MV-4-11 (cell line): ENCODE results near the gene CUTA.

ENCODE experiments used
- DNase-seq: peaks from one replicate; lab custom pipeline; 2025; lab: John Stamatoyannopoulos, UW

Gene CUTA

DNA sequence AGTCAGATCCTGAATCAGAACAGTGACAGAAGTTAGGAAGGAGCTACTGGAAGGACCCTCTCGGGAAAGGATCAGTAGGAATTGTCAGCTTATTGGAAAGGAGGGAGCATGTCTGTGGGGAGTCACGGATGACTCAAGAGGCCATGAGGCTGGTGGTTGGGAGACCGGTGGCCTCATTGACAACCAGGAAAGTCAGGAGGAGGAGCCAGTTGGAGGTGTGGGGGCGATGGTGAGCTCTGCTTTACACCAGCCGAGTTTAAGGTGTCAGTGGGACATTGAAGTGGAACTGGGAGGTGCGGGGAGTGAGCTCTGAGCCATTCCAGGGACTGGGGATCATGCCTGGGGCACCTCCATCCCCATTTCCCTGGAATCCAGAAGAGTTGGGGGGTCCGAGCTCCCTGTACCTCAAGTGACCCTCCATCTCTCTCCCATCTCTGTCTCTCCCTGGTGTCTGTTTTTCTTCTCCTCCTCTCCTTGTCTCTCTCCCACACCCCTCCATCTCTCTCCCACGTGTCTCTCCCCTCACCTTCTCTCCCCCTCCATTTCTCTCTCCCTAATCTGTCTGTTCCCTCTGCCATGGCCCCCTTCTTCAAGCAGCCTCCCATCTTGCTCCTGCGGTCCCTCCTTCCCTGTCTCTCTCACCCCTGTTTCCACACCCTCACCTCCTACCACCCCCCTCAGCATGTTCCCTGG lies 22.2 kb upstream of the CUTA start:
- no peak for DNase-seq

DNA sequence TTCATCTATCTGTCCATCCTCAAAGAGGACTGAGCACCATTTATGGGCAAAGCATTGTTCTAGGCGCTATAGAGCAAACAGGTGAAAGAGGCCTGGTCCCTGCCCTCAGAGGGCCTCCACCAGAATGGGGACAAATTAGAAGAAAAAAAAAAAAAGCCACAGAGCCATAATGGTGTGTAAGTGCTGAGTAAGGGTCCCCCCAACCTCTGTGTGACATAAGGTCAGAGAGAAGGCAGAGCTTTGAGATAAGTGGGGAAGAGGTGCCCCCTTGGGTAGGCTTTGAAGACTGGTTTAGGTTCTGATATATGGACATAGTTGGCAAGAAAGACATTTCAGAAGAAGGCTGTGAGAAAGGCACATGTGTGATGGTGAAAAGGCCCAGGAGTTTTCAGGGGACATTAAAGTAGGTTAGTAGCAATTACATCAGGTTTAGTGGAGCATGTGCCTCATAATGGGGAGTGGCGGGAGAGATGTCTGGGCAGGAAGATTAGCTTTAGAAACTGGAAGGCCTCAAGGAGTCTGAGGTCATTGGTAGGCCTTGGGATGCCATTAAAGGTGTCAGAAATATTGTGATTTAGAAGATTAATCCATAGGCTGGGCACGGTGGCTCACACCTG lies 21.2 kb upstream of the CUTA start:
- no peak for DNase-seq

GRCh38 chr6:33437666-33438065 lies 19.8 kb upstream of the CUTA start:
- no peak for DNase-seq

- no peak for DNase-seq
Measured at GRCh38 chr6:33434961-33435360, 17.1 kb upstream of the CUTA start.

DNA sequence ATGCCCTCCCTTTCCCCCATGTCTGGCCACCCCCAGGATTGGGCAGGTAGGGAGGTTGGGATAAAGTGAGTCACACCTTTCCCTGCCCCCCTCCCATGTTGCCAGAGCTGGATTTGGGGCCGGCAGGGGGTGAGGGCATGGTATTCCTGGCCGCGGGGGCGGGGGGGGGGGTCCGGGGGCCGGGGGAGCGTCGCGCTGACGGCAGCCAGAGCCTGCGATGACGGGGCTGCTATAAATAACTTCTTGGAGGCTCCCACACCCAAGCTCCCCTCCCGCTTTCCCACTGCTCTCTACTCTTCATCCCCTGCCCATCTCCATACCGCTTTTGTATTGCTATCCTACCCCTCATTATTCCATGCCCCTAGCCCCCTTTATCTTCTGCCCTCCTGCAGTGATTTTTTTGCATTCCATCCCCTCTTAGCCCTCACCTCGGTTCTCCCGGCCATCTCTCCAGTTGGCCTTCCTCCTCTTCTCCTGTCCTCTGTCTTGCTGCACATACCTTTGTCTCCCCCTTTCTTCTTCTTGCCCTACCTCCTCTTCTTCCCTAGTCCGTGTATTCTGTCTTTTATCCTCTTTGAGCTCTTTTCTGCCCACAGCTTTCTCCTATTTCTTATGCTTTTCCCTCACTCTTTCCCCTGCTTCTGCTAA lies 15.8 kb upstream of the CUTA start:
- no peak for DNase-seq

GRCh38 chr6:33433001-33433543 lies 15.2 kb upstream of the CUTA start:
- DNase-seq: no peak

GRCh38 chr6:33432546-33432945 lies 14.6 kb upstream of the CUTA start:
- DNase-seq: no peak

DNA sequence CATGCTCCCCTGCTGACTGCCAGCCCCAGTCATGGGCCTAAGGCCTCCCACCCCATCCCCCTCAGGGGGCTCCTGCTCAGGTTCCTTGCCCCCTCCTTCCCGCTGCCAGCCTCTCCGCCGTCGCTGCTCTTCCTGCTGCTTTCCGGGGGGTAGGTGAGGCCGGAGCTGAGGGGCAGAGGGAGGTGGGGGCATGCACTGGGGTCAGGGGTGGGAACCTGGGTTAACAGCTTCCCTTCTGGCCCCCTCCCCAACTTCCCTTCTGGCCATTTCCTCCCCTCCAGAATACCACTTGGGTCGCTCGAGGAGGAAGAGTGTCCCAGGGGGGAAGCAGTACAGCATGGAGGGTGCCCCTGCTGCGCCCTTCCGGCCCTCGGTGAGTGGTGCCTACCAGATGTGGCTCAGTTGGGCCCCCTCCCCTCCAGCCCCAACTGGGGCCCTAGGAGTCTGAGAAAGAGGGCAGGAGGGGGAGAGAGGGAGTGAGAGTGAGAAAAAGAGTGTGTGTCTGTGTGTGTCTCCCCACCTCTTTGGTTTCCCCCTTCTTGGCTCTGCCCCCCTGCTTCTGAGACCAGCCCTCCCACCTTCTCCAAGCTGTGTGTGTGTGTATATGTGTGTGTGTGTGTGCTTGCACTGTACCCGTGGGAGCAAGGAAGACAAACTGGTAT lies 14.1 kb upstream of the CUTA start:
- no peak for DNase-seq

GRCh38 chr6:33430991-33431879 lies 13.3 kb upstream of the CUTA start:
- peak; percentile 58 for DNase-seq

GRCh38 chr6:33430334-33430733 lies 12.4 kb upstream of the CUTA start:
- no peak for DNase-seq

GRCh38 chr6:33429750-33430052 lies 11.8 kb upstream of the CUTA start:
- DNase-seq: no peak

DNA sequence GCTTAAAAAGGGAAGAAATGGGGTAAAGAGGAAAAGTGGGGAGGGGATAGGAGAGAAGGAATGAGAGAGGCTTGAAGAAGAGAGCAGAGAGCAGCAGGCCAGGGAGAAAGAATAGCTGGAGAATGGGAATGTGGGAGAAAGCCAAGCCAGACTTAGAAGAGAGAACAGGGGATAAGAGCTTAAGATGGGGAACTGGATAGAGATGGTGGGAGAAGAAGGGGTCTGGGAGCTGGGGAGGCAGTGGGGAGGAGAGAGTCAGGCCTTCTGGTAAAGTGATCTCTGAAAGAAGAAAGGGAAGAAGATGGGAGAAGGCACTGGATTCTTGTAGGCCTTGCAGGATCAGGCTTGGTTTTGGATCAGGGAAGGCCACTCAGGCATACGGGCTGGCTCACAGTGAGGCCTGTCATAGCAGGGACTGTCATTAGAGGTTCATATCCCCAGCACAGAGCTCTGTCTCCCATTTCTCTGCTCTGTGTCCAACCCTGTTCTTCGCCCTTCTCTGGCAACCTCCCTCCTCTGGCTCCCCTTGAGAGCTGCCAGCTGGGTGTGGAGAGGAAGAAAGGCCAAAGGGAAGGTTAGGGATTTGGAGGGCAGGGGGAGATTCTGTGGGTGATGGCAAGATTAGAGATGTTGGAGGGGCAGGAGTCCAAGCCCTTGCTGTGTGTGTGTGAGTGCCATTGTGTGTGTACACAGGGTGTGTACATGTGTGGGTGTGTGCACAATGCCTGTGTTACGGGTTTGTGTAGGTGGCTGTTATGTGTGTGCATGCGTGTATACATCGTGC lies 11.3 kb upstream of the CUTA start:
- no peak for DNase-seq

GRCh38 chr6:33428224-33428965 lies 10.5 kb upstream of the CUTA start:
- DNase-seq: peak; percentile 49

GRCh38 chr6:33427585-33428223 lies 9.8 kb upstream of the CUTA start:
- DNase-seq: peak; percentile 23

DNA sequence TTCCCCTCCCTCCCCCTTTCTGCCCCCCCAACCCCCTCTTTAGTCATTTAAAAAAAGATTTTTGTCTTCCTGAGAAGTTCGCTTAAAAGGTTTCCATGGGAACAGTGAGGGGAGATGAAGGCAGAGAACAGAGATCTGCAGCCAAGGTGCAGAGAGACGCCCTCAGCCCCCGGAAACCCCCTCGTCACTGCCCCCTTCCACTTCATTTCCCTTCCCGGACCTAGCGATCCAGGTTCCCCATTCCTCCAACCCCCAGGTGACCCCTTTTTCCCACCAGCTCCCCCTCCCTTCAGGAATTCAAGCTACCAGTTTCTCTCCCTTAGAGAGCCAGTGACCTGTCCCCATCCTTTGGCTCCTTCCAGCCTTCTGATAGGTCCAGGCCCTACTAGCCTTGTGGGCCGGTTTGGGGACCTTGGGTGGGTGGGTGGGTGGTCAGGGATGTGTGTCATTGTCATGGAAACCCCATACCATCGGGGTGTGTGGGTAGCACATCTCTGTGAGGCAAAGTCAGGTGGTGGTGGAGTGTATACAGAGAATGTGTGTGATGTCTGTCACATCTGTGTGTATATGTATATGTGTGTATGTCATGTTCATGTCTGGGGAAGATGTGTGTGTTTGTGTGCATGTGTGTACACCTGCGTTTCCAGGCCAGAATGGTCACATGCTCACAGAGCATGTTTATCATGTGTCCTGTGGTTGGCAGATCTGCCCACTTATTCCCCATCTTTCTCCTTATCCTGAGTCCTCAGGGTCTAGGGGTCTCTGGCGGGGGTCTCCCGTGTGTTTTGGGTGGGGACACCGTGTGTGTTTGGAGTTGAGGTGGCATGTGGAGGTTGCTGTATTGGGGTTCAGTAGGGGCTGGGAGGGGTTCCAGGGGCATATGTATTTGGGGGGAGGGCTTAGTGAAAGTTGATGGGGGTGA lies 8.9 kb upstream of the CUTA start:
- DNase-seq: no peak

DNA sequence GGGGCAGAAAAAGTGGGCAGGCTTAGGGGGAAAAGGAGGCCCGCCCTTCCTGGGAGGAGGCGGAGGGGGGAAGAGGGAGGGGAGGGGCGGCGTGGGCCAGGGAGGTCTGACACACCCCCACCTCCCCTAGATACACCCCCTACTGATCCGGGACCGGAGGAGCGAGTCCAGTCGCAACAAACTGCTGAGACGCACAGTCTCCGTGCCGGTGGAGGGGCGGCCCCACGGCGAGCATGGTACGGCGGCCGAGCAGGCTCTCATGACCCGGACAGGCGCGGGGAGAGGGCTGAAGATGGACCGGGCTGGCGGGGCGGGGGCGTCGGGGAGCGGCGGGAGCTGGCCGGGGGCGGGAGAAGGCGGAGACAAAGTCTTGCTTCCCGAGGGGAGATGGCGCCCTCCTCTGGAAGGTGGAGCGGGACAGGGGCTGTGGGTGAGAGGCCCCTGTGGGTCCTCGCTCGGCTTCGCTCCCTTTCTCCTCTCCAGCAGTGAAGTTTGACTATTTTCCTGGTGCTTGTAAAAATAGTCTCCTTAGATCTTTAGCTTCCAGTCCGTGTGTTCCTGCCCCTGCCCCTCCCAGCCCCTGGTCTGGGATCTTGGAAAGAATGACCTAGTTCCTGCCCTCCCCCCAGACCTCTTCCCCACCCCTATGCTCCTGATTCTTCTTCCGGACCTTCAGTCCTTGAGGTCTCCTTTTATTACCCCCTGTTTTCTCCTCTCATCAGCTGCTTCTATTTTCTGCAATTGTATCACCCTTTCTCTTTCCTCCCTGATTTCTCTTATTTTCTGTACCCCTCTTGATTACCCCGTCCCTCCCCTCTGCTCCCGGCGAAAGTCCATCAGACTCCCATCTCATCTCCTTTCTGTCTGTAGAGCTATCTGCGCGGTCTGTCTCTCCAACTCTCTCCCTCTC lies 8.0 kb upstream of the CUTA start:
- DNase-seq: peak; percentile 70

DNA sequence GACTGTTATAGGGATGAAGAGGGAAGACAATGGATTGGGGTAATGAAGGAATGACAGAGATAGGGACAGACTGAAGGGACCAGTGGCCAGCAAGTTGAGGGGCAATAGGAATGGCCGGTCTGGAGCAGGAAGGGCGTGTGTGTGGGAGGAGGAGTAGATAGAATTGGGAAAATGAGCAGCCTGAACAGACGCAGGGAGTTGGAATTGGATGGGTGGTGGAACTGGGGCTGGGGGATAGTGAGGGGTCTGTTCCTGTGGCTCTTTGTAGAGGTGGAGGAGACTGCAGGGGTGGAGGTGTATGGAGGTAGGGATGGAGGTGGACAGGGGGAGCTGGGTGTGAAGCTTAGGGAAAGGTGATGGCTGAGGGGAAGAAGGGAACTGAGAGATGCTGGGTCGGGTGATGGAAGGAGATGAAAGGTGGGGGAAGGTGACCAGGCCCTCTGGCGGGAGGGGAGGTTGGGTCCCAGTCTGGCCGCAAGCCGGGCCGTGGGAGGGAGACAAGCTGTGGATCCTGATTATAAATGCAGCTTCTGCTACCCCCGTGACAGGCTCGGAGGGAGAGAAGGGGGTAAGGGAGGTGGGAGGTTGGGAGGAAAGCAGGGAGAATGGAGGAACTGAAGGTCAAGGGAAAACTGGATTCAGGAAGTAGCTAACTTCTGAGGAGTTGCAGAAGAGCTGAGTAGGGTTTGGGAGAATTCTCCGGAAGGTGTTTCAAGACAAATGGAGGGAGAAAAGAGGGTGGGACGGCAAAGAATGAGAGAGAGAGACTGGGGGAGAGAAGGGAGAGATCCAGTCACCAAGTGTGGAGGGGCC lies 7.2 kb upstream of the CUTA start:
- no peak for DNase-seq
